Skin epidermis (tissue), 12 donors: ENCODE results near the gene RABAC1.
"Not testable (repeated sequence)": the region's sequence is repeated elsewhere in the genome, so short reads cannot be mapped to it uniquely, and the experiment has no call there.

ENCODE experiments used
- H3K27ac ChIP-seq, 21 experiments: fragments of 200-600 bp; sonication (generic) in 11 of 21; one replicate each; pipeline ENCODE4 v1.5.0; 2020; ENCODE audit warnings: mild to moderate bottlenecking in 3 of 21, inconsistent platforms in 2 of 21, moderate library complexity in 2 of 21
- H3K4me3 ChIP-seq, 7 experiments: fragments of 200-600 bp; sonication (generic) in 2 of 7; one replicate each; pipeline ENCODE4 v1.5.0; 2020; ENCODE audit warnings: inconsistent platforms in 2 of 7, mild to moderate bottlenecking in 2 of 7, moderate library complexity in 1 of 7

RABAC1 gene

GRCh38 chr19:41920882-41921576 is 38.1 kb downstream of the RABAC1 start:
- Histone ChIP-seq H3K27ac (no peak overlapping the region), H3K4me3 (no peak overlapping the region)

DNA sequence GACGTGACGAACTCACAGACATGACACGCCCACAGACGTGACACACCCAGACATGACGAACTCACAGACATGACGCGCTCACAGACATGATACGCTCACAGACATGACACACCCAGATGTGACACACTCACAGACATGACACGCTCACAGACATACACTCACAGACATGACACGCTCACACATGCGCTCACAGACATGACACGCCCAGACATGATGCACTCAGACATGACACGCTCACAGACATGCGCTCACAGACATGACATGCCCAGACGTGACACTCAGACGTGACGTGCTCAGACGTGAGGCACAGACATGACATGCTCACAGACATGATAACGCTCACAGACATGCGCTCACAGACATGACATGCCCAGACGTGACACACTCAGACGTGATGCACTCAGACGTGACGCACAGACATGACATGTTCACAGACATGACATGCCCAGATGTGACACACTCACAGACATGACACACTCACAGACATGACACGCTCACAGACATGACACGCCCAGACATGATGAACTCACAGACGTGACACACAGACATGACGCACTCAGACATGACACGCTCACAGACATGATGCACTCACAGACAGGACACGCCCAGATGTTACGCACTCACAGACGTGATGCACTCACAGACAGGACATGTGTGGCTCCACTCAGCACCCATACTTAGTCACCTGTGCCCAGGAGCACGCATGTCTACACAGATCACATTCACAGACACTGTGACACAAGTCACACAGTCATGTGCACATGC is 39.0 kb downstream of the RABAC1 start:
- H3K4me3 ChIP-seq, result no peak overlapping the region
- H3K27ac ChIP-seq, result no peak overlapping the region

GRCh38 chr19:41918653-41919244 is 40.4 kb downstream of the RABAC1 start:
- Histone ChIP-seq H3K27ac (no peak overlapping the region), H3K4me3 (no peak overlapping the region)

DNA sequence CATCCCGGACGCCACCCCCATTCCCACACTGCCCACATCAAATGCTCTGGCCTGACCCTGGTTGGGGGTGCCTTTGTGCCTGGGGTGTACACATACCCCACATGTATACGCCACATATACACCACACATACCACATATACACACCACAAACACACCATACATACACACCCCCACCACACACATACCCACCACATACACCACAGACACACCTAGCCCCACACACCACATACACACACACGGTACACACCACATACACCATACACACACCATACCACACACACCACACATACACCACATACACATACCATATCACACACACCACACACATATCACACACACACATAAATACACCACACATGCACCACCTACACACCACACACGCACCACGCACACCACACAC is 41.0 kb downstream of the RABAC1 start:
- H3K27ac ChIP-seq, result no peak overlapping the region
- H3K4me3 ChIP-seq, result no peak overlapping the region

DNA sequence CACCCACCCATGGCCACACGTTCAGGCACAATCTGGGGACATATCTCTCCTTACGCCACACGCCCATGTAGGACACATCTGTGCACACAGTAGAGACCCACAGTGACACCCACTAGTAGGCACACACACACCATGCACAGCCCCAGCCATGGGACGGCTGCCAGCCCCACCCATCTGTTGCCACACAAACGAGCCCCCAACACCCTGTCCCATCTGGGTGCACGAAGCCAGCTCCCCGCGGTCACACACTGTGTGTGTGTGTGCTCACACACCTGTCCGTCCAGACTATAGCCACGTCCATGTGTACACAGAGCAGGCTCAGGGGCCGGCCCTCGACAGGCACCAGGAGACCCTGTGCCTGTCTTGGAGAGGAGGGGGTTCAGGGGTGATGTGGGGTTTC is 41.4 kb downstream of the RABAC1 start:
- Histone ChIP-seq H3K4me3 (no peak overlapping the region), H3K27ac (no peak overlapping the region)

- no peak overlapping the region for H3K27ac ChIP-seq
- no peak overlapping the region for H3K4me3 ChIP-seq
Measured at GRCh38 chr19:41915776-41916414, 43.2 kb downstream of the RABAC1 start.

DNA sequence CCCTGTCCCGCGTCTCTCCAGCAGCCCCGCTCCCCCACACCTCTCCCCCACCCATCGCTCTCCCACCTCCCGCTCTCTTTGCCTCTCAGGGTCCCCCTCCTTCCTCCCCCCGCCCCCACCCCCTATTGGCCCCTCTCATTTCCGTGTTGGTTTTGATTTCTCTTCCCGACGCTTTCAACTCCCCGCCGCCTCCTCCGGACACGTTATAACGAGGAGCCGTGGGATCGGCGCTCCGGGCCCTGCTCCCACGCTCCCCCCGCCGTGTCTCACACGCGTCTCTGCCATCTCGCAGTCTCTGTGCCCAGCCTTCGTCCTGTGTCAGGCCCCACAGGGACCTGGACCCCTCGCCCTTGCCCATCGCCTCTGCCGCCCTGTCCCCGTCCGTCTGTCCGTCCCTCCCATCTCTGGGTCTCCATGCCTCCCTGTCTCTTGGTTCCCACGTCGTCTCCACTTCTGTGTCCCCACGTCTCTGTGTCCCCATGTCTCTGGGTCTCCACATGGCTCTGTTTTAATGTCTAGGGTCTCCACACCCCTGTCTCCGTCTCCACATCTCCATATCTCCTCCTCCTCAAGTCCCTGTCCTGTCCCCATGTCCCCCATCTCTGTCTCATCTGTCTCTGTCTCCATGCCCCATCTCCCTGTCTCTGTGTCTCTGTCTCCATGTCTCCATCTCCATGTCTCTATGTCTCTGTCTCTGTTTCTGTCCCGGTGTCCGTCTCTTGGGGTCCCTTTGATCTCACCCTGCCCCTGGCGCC is 43.9 kb downstream of the RABAC1 start:
- H3K4me3 ChIP-seq, result no peak overlapping the region
- H3K27ac ChIP-seq, result no peak overlapping the region

GRCh38 chr19:41914424-41914834 is 44.7 kb downstream of the RABAC1 start:
- H3K4me3 ChIP-seq, H3K27ac ChIP-seq: not testable (repeated sequence)

GRCh38 chr19:41913538-41914423 is 45.3 kb downstream of the RABAC1 start:
- Histone ChIP-seq H3K27ac (no peak overlapping the region), H3K4me3 (no peak overlapping the region)

- Histone ChIP-seq H3K27ac (no peak overlapping the region), H3K4me3 (no peak overlapping the region)
Measured at GRCh38 chr19:41912899-41913537, 46.1 kb downstream of the RABAC1 start.

DNA sequence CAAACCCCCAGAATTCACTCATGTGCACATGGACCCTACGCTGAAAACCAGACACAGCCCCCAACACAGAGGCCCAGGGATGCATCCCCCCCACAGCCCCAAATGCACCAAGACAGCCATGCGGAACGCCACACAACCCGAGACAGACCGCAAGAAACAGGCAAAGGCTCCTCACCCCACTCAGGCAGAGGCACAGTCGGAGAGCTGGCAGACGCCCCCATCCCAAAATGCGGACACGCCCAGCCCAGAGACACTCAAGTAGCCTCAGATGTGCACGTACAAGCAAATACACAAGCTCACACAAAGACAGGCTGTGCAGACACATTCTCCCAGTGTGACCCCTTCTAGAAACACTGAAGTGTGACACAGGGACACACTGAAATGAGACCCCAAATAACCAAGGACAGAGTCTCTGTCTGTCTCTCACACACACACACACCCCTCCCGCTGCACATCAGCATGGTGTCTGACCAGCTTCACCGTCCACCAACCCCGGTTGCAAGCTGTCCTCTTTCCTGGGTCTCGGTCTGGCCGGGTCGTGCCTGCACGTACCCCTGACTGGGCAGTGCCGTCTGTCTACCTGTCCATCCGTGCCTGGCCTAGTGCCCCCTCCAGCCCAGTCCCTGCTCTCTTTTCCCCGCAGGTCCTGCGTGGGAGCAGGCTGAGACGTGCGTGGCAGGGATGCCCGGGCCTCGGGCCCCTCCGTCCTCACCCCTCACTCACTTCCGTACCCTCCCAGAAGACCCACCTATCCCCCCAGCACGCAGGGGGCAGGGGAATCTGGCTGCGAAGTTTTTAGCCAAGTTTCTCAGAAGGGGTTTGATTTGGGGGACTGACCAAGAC is 47.0 kb downstream of the RABAC1 start:
- peak overlapping the region in 1 of 7 experiments; percentile 7 for H3K4me3 ChIP-seq

DNA sequence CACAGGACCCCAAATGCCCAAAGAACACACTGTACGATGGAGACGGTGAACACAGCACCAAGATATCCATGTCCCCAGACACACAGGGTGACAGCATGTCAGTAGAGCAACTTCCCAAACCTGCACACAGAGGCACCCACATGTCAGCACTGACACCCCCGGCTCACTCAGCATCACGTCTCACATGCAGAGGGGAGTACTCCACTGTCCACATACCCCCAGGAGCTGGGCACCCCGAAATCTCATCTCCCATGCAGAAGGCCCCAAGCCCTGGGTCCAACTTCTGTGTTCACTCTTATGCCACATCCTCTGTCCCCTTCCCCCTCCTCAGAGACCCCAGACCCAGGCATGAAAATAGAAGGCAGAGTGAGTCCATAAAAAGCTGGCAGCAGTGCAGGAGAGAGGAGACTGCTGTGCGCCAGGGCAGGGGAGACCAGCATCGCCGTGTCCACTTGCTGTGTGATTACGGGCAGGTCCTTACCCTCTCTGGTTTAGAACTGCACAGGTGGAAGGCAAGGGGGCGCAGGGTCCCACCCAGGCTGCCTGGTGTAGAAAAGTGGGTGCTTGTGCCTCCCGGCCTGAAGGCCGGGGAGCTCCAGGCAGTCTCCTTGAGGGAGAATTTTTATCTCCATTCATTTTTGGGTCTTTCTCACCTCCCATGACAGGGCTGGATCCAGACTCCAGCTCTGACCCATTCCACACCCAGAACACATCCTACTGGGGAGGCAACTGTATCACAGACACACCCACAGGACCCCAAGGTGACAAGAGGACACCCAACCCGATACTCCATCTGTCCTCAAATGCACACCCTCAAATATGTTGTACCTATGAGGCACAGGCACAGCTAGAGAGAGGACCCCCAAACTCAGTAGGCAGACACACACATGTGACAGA is 47.9 kb downstream of the RABAC1 start:
- H3K27ac ChIP-seq, result no peak overlapping the region

More for the DNA sequence above, 47.0 kb downstream of the RABAC1 start:
- H3K27ac ChIP-seq, result no peak overlapping the region

DNA sequence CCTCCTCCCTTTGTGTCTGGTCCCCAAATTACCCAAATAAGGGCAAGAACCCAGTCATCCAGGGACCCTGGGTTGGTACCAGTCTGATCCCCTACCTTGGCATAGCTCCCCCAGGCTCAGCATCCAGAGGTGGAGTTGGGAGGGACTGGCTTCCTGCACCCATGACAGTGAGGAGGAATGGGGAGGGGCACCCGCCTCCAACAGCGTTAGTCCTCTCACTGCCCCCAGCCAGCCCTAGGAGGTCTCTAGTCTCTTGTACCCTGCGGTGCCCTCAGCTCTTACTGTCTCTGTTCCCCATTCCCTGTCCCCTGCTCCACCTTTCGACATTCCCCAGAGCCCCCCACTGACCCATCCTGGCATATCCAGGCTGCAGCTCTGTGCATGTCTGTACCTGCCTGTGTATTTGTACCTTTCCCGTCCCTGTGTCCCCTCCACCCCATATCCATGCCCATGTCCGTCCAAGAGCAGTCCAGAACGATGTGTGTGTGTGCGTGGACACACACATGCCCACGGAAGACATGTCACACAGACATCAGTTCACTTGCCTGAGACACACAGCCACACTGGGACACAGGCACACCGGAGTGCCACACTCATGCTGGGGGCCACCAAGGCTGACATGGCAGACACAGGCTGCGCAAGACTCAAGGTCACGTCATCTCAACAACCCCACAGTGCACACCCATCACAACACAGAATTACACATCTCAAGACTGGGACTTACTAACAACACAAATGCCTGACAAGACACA is 48.7 kb downstream of the RABAC1 start:
- H3K4me3 ChIP-seq, result no peak overlapping the region
- H3K27ac ChIP-seq, result no peak overlapping the region

More for the DNA sequence above, 47.9 kb downstream of the RABAC1 start:
- H3K4me3 ChIP-seq, result peak overlapping the region in 1 of 7 experiments; percentile 15

DNA sequence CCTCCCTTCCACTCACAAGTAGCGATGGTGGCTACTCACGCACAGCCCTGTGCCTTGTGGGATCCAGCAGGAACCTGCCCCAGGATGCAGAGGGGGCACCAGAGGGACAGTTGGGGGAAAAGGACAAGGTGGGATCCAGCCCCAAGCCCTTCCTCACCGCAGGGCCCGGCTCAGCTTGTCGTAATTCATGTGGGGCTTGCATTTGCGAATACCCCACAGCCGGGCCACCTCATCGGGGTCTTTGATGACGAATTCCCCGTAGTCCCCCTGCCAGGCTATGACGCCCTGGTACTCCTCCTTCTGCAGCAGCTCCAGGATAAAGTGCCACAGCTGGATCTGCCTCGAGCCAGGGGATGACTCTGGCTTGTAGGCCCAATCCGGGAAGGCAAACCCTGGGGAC is 49.4 kb downstream of the RABAC1 start:
- Histone ChIP-seq H3K4me3 (no peak overlapping the region), H3K27ac (no peak overlapping the region)

DNA sequence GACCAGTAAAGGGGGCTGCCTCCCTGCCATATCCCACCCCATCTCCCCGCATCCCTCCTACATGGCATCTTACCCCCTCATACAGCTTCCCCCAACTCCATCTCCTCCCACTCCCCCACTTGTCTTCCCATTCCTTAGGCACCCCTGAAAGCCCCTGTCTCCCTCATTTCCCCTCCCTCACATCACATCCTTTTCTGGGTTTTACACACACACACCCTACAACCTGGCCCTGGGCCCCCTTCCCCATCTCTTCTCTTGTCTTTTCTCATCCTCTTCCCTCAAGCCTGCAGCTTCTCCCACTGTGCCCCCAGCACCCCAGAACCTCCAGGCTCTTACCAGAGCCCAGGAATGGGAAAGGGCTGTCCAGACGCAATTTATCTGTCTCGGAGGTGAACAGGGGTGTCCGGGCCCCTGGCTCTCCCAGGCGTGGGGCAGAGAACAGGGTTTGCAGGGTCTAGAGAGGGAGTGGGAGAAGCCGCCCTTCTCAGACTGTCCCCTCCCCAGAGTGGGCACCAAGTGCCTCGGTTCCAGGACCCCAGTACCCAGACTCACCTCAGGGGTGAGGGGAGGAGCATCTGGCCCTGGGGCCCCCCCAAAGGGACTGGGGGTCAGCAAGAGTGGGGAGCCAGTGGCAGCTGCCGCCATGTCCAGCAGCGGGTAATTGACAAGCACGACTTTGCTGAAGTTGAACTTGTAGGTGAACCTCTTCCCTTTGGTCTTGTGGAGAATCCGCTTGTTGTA is 50.2 kb downstream of the RABAC1 start:
- H3K27ac ChIP-seq, result no peak overlapping the region
- H3K4me3 ChIP-seq, result no peak overlapping the region
